Measurements from ENCODE around the gene SLC24A5. TPM values are rescaled to one million over a fixed set of nuclear protein-coding genes. Genes with fewer than 3 reads are reported as not detected.

SLC24A5 gene
- total and polyA plus RNA-seq, 2 experiments from 2014 or later: not detected

DNA sequence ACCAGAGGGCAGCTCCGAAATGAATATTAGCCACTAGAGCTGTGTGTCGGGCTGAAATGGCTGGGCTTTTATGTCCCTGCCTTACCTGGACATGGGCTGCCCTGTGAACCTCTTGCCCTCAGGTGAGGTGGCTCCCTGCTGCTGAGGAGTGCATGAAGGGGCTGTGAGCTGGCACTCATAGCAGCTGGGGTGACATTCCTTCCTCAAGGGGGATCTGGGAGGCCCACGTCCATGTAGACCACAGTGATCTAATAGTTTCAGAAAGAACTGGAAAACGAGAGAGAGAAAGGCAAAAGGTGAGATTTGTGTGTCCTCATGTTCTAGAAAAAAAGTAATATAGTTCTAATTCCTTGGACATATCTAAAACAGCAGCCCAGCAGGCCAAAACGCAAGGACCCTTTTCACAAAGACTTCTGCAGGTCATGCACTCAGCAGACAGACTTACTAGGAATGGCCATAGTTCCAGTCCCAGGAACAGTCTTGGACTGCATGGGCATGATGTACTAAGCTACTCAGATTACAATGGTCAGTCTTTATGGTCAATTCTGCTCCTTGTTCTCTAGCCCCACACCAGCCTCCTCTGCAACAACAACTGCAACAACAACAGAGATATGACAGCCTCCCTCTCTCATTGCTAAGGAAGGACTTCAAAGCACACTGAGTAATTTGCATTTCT lies 10.8 kb upstream of the SLC24A5 start:
- Histone ChIP-seq H3K27ac (no peak overlapping the region), H3K4me1 (ENCODE audit: insufficient read depth) (no peaks in the 10 kb centered on the region), H3K9me3 (ENCODE audit: low read depth) (no peaks in the 10 kb centered on the region), H4K20me1 (ENCODE audit: insufficient read depth, poor library complexity, severe bottlenecking) (no peaks in the 10 kb centered on the region), H3K9me2 (replicated peaks; ENCODE audit: insufficient read depth) (no peaks in the 10 kb centered on the region), H3K4me3 (no peak overlapping the region), H2AFZ (no peak overlapping the region), H3K4me2 (no peak overlapping the region), H3K27me3 (peaks cover 5% of the 10 kb centered on the region), H3K79me2 (no peaks in the 10 kb centered on the region), H3K36me3 (replicated peaks; ENCODE audit: insufficient read depth, low read depth) (no peaks in the 10 kb centered on the region)
- WGBS (ENCODE audit: low lambda C conversion rate, missing lambda C conversion rate): 86% methylated on average over 5 of the region's 5 CpGs
- no peak for DNase-seq (ENCODE audit: low spot score)
- TF ChIP-seq, protein P1, sequence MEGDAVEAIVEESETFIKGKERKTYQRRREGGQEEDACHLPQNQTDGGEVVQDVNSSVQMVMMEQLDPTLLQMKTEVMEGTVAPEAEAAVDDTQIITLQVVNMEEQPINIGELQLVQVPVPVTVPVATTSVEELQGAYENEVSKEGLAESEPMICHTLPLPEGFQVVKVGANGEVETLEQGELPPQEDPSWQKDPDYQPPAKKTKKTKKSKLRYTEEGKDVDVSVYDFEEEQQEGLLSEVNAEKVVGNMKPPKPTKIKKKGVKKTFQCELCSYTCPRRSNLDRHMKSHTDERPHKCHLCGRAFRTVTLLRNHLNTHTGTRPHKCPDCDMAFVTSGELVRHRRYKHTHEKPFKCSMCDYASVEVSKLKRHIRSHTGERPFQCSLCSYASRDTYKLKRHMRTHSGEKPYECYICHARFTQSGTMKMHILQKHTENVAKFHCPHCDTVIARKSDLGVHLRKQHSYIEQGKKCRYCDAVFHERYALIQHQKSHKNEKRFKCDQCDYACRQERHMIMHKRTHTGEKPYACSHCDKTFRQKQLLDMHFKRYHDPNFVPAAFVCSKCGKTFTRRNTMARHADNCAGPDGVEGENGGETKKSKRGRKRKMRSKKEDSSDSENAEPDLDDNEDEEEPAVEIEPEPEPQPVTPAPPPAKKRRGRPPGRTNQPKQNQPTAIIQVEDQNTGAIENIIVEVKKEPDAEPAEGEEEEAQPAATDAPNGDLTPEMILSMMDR (IDR thresholded peaks at IDR 0.05; ENCODE audit: poor library complexity): no peak
- no peak for TF ChIP-seq EZH2phosphoT487 (IDR thresholded peaks at IDR 0.05; ENCODE audit: low read depth, severe bottlenecking, unreplicated experiment)
- no peak for TF ChIP-seq EZH2 (IDR thresholded peaks at IDR 0.05; ENCODE audit: borderline replicate concordance)

DNA sequence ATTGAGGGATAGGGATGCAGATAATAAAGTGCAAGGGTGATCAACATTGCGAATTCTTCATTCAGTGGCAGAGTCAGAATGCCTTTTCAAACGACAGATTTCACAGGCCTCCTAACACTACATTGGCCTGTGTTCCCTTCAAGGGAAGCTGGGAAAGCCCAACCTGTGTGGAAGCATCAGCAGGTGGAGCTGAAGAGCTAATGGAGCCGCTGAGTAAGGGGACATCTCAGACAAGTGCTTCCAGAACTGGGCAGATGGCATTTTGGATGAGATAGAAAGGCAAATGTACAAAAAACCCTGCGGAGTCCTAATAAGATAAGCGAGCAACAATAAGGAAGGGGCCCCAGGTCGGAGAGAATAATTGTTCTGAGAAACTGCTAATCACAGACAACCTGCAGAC lies 8.5 kb upstream of the SLC24A5 start:
- DNase-seq (ENCODE audit: low spot score): peak; percentile 46
- WGBS (ENCODE audit: low lambda C conversion rate, missing lambda C conversion rate): 20% methylated on average over 6 of the region's 6 CpGs
- no peak overlapping the region for H2AFZ ChIP-seq

DNA sequence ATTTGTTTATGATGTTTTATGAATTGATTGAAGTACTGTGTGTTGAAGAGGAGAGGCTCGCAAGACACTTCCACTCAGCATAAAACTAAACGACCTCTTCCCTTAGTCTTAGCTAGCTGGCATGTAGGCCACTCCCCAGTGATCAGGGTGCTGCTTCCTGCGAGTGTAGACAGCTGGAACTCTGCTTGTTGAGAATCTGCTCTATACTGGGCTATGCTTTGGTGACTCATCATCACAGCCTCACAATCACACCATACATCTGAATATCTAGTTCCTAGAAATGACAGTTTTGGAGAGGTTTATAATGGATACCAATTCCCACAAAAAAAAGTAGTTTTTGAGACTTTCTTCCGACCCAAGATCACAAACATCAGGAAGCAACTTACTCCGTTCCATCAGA lies 1.5 kb upstream of the SLC24A5 start:
- H4K20me1 ChIP-seq (ENCODE audit: insufficient read depth, poor library complexity, severe bottlenecking): no peaks in the 10 kb centered on the region
- no peaks in the 10 kb centered on the region for H3K36me3 ChIP-seq (replicated peaks; ENCODE audit: insufficient read depth, low read depth)
- H3K27me3 ChIP-seq: peaks cover 7% of the 10 kb centered on the region
- H3K4me3 ChIP-seq: no peak overlapping the region
- no peak overlapping the region for H3K4me2 ChIP-seq
- 70% methylated on average over 5 of the region's 5 CpGs for WGBS (ENCODE audit: low lambda C conversion rate, missing lambda C conversion rate)
- no peaks in the 10 kb centered on the region for H3K9me2 ChIP-seq (replicated peaks; ENCODE audit: insufficient read depth)
- H3K4me1 ChIP-seq (ENCODE audit: insufficient read depth): no peaks in the 10 kb centered on the region
- no peak overlapping the region for H2AFZ ChIP-seq
- no peak for DNase-seq (ENCODE audit: low spot score)
- TF ChIP-seq, protein P1 (IDR thresholded peaks at IDR 0.05; ENCODE audit: poor library complexity): no peak
- no peak for TF ChIP-seq EZH2 (IDR thresholded peaks at IDR 0.05; ENCODE audit: borderline replicate concordance)
- no peak for TF ChIP-seq EZH2phosphoT487 (IDR thresholded peaks at IDR 0.05; ENCODE audit: low read depth, severe bottlenecking, unreplicated experiment)
- H3K9me3 ChIP-seq (ENCODE audit: low read depth): no peaks in the 10 kb centered on the region
- no peak overlapping the region for H3K27ac ChIP-seq
- H3K79me2 ChIP-seq: no peaks in the 10 kb centered on the region

More for the DNA sequence above, 8.5 kb upstream of the SLC24A5 start:
- Histone ChIP-seq H3K4me2 (no peak overlapping the region), H3K4me3 (no peak overlapping the region), H3K4me1 (ENCODE audit: insufficient read depth) (no peaks in the 10 kb centered on the region), H3K9me3 (ENCODE audit: low read depth) (no peaks in the 10 kb centered on the region), H4K20me1 (ENCODE audit: insufficient read depth, poor library complexity, severe bottlenecking) (no peaks in the 10 kb centered on the region), H3K27me3 (no peaks in the 10 kb centered on the region), H3K79me2 (no peaks in the 10 kb centered on the region), H3K9me2 (replicated peaks; ENCODE audit: insufficient read depth) (no peaks in the 10 kb centered on the region), H3K27ac (no peak overlapping the region), H3K36me3 (replicated peaks; ENCODE audit: insufficient read depth, low read depth) (no peaks in the 10 kb centered on the region)
- TF ChIP-seq EZH2phosphoT487 (IDR thresholded peaks at IDR 0.05; ENCODE audit: low read depth, severe bottlenecking, unreplicated experiment) (no peak), EZH2 (IDR thresholded peaks at IDR 0.05; ENCODE audit: borderline replicate concordance) (no peak)
- TF ChIP-seq, protein P1 (IDR thresholded peaks at IDR 0.05; ENCODE audit: poor library complexity): peak; percentile 52

Measured in hepatocyte (in vitro differentiated cells).